IMR-90 (cell line): ENCODE results near the gene MRPL21. TPM values are rescaled to one million over a fixed set of nuclear protein-coding genes. Genes with fewer than 3 reads are reported as not detected.

ENCODE experiments used
- ATAC-seq: fragments of 200-7000 bp; cut with Tn5 transposase; 2 replicates; pipeline ENCODE4 v1.9.1; 2020; ENCODE audit warnings: low read depth, mild to moderate bottlenecking, moderate library complexity
- BruUV-seq: library from RNA; stranded (reverse); fragments of 400-500 nt; replicated peaks from 2 replicates; lab custom pipeline; 2021; lab: Mats Ljungman, UMichigan
- CTCF ChIA-PET: fragments of 300-600 bp; formaldehyde crosslinking; extraction: SDS; loops from one replicate; lab custom pipeline; 2021; ENCODE audit warnings: antibody characterized with exemption; lab: Yijun Ruan, JAX
- POLR2A ChIA-PET: fragments of 300-600 bp; sonication (Branson Sonifier 250); formaldehyde crosslinking; loops from one replicate; lab custom pipeline; 2022; ENCODE audit warnings: antibody characterized with exemption; ENCODE audit not compliant: unreplicated experiment; lab: Charles Lee
- DNase-seq: peaks from one replicate; pipeline ENCODE4 v3.0.0; 2013
- H2AFZ ChIP-seq: replicated peaks from 2 replicates; pipeline ENCODE3; 2013; ENCODE audit warnings: low read length, mild to moderate bottlenecking; ENCODE audit not compliant: poor library complexity
- H2AK5ac ChIP-seq: 2 replicates; pipeline ENCODE4 v1.6.1; 2013; ENCODE audit warnings: low read depth, low read length, inconsistent platforms
- H2AK9ac ChIP-seq: replicated peaks from 2 replicates; pipeline ENCODE3; 2013; ENCODE audit warnings: mild to moderate bottlenecking, low read depth, low read length, moderate library complexity; ENCODE audit not compliant: poor library complexity
- H2BK120ac ChIP-seq: 2 replicates; pipeline ENCODE4 v1.6.1; 2013; ENCODE audit warnings: low read depth, low read length, inconsistent platforms
- H2BK15ac ChIP-seq: 3 replicates; pipeline ENCODE4 v1.6.1; 2013; ENCODE audit warnings: low read depth, low read length, inconsistent platforms
- H2BK20ac ChIP-seq: 2 replicates; pipeline ENCODE4 v1.6.1; 2013; ENCODE audit warnings: low read depth, mild to moderate bottlenecking, inconsistent platforms, low read length, moderate library complexity
- H2BK5ac ChIP-seq: 2 replicates; pipeline ENCODE4 v1.6.1; 2013; ENCODE audit warnings: mild to moderate bottlenecking, low read depth, low read length, inconsistent platforms; ENCODE audit not compliant: poor library complexity, severe bottlenecking
- H3K14ac ChIP-seq: replicated peaks from 2 replicates; pipeline ENCODE4 v1.6.1; 2013; ENCODE audit warnings: low read depth, low read length, inconsistent platforms
- H3K18ac ChIP-seq: 2 replicates; pipeline ENCODE4 v1.6.1; 2013; ENCODE audit warnings: low read depth, low read length, control low read depth
- H3K23ac ChIP-seq: 2 replicates; pipeline ENCODE4 v1.6.1; 2013; ENCODE audit warnings: low read depth, low read length, inconsistent platforms
- H3K27ac ChIP-seq: 2 replicates; pipeline ENCODE4 v1.5.1; 2013; ENCODE audit warnings: mild to moderate bottlenecking, control low read depth, low read length; ENCODE audit not compliant: insufficient read depth
- H3K27me3 ChIP-seq: 2 replicates; pipeline ENCODE4 v1.6.1; 2013; ENCODE audit warnings: low read length; ENCODE audit not compliant: control insufficient read depth, insufficient read depth
- H3K36me3 ChIP-seq: 2 replicates; pipeline ENCODE4 v1.6.1; 2013; ENCODE audit warnings: low read length, mixed read lengths; ENCODE audit not compliant: control insufficient read depth, insufficient read depth
- H3K4ac ChIP-seq: 2 replicates; pipeline ENCODE4 v1.6.1; 2013; ENCODE audit warnings: low read depth, low read length, inconsistent platforms
- H3K4me1 ChIP-seq: 2 replicates; pipeline ENCODE4 v1.6.1; 2013; ENCODE audit warnings: low read length, mixed read lengths; ENCODE audit not compliant: control insufficient read depth, insufficient read depth
- H3K4me2 ChIP-seq: 2 replicates; pipeline ENCODE4 v1.6.1; 2013; ENCODE audit warnings: low read depth, mild to moderate bottlenecking, control low read depth, low read length, moderate library complexity
- H3K4me3 ChIP-seq: 2 replicates; pipeline ENCODE4 v1.5.1; 2013; ENCODE audit warnings: low read depth, mild to moderate bottlenecking, control low read depth, low read length, moderate library complexity; ENCODE audit not compliant: insufficient read depth
- H3K56ac ChIP-seq: 2 replicates; pipeline ENCODE4 v1.6.1; 2013; ENCODE audit warnings: low read length, inconsistent platforms; ENCODE audit not compliant: insufficient read depth; ENCODE audit errors: extremely low read depth
- H3K79me1 ChIP-seq, 2 experiments: 2 replicates each; pipeline ENCODE4 v1.6.1; 2013; ENCODE audit warnings: low read length in 2 of 2, inconsistent platforms in 1 of 2, low read depth in 1 of 2
- H3K9ac ChIP-seq: 2 replicates; pipeline ENCODE4 v1.6.1; 2013; ENCODE audit warnings: low read depth, low read length, control low read depth
- H3K9me1 ChIP-seq: 2 replicates; pipeline ENCODE4 v1.6.1; 2013; ENCODE audit warnings: low read length, inconsistent platforms; ENCODE audit not compliant: insufficient read depth
- H3K9me3 ChIP-seq: 2 replicates; pipeline ENCODE4 v1.6.1; 2013; ENCODE audit warnings: low read length; ENCODE audit not compliant: control insufficient read depth, insufficient read depth
- H4K20me1 ChIP-seq: 2 replicates; pipeline ENCODE4 v1.6.1; 2013; ENCODE audit warnings: low read length, inconsistent platforms; ENCODE audit not compliant: insufficient read depth
- H4K5ac ChIP-seq: 2 replicates; pipeline ENCODE4 v1.6.1; 2013; ENCODE audit warnings: mild to moderate bottlenecking, low read depth, low read length, control low read depth
- H4K8ac ChIP-seq, 2 experiments: 2 replicates each; pipeline ENCODE4 v1.6.1; 2013; ENCODE audit warnings: low read depth in 2 of 2, low read length in 2 of 2, control low read depth in 1 of 2, inconsistent platforms in 1 of 2
- H4K91ac ChIP-seq: 2 replicates; pipeline ENCODE4 v1.6.1; 2013; ENCODE audit warnings: low read depth, low read length, inconsistent platforms; ENCODE audit not compliant: insufficient read depth
- CTCF ChIP-seq: conservative IDR thresholded peaks from 2 replicates; pipeline ENCODE4 v1.5.1; 2012; ENCODE audit warnings: mild to moderate bottlenecking, low read depth, low read length, improper control_type of control experiment
- MAZ ChIP-seq: IDR thresholded peaks from 2 replicates; pipeline ENCODE4 v1.6.1; 2012; ENCODE audit warnings: low read depth, mild to moderate bottlenecking, low read length, improper control_type of control experiment, moderate library complexity, borderline replicate concordance
- MXI1 ChIP-seq: IDR thresholded peaks from 2 replicates; pipeline ENCODE4 v1.6.1; 2012; ENCODE audit warnings: low read depth, mild to moderate bottlenecking, low read length, moderate library complexity, borderline replicate concordance
- RAD21 ChIP-seq: IDR thresholded peaks from 2 replicates; pipeline ENCODE4 v1.6.1; 2012; ENCODE audit warnings: low read length, improper control_type of control experiment
- SMC3 ChIP-seq: fragments of 150-350 bp; IDR thresholded peaks from 2 replicates; pipeline ENCODE4 v1.6.1; 2016; ENCODE audit warnings: low read depth, mild to moderate bottlenecking, antibody characterized with exemption, low read length, moderate library complexity
- USF2 ChIP-seq: fragments of 150-350 bp; IDR thresholded peaks from 2 replicates; pipeline ENCODE4 v1.6.1; 2017; ENCODE audit warnings: mild to moderate bottlenecking, antibody characterized with exemption, low read length, low read depth
- whole genome bisulfite sequencing, 2 experiments: methylation state at CpG; one replicate each; pipeline versions ENCODE4 v1.1.5 to v1.1.7; 2013; ENCODE audit warnings: missing lambda C conversion rate in 2 of 2; ENCODE audit not compliant: insufficient read length in 1 of 2; ENCODE audit errors: extremely low coverage in 2 of 2; 5-methylcytosine and 5-hydroxymethylcytosine counted together
- dilution Hi-C: fragments of 300-500 bp; cut with HindIII; formaldehyde crosslinking; loops from one replicate; pipeline ENCODE4 v1.14.3; 2018; ENCODE audit warnings: low sequenced_read_pairs; ENCODE audit not compliant: unreplicated experiment
- in situ Hi-C: fragments of 300-500 bp; cut with MboI; formaldehyde crosslinking; loops from 3 replicates; pipeline ENCODE4 v1.14.3; 2019; ENCODE audit warnings: low sequenced_read_pairs, inconsistent platforms, mixed read lengths
- intact Hi-C: fragments of 100-400 bp; cut with micrococcal nuclease; formaldehyde crosslinking; loops from 2 replicates; pipeline ENCODE4 v1.10.0; 2022
- polyA plus RNA-seq, 3 experiments: library from polyadenylated mRNA; depleted of rRNA; stranded (reverse); fragments of >200 nt; gene quantifications; 2 replicates each; pipeline ENCODE4 v1.2.3, GENCODE V29; 2012; ENCODE audit warnings: low replicate concordance in 1 of 3
- total RNA-seq: library from RNA; depleted of rRNA; stranded (reverse); fragments of >200 nt; gene quantifications from 2 replicates; pipeline ENCODE4 v1.2.3, GENCODE V29; 2012

MRPL21 gene
- total and polyA plus RNA-seq, 2 of the 4 experiments (the other 2 are of a cell fraction): 19.2 to 26.3 TPM

GRCh38 chr11:68855205-68855981 lies 48.2 kb downstream of the MRPL21 start:
- H2BK5ac ChIP-seq: no peak overlapping the region
- 0% methylated on average over 9 of the region's 62 CpGs; no CpG with 5 or more reads in 1 of the 2 experiments for WGBS, 2 experiments
- peak overlapping the region; percentile 56 for H3K4me2 ChIP-seq
- no peak overlapping the region for H2BK20ac ChIP-seq
- DNase-seq (peak; percentile 55), ATAC-seq (peak; percentile 96)
- peaks cover 2% of the 10 kb centered on the region; the same call in 1 of the 2 replicates for H3K4me1 ChIP-seq
- H3K27me3 ChIP-seq: peaks cover 26% of the 10 kb centered on the region
- H3K18ac ChIP-seq: no peak overlapping the region; the same call in 1 of the 2 replicates
- intact Hi-C loops: no loop called here
- no peak overlapping the region for H2BK15ac ChIP-seq
- no peaks in the 10 kb centered on the region for H3K79me1 ChIP-seq
- H4K91ac ChIP-seq: no peak overlapping the region
- H4K8ac ChIP-seq: peak overlapping the region in 1 of 2 experiments; percentile 69; a peak in 1 of 4 replicates
- H3K23ac ChIP-seq: no peak overlapping the region
- H3K27ac ChIP-seq: no peak overlapping the region
- H3K56ac ChIP-seq: no peak overlapping the region
- no peak overlapping the region for H3K9ac ChIP-seq
- H3K36me3 ChIP-seq: no peaks in the 10 kb centered on the region
- no peaks in the 10 kb centered on the region; the same call in 1 of the 2 replicates for H3K9me3 ChIP-seq
- dilution Hi-C loops: no loop called here
- in situ Hi-C loops: no loop called here
- no TSS peak for BruUV-seq
- H4K20me1 ChIP-seq: no peaks in the 10 kb centered on the region
- ChIA-PET CTCF (interaction anchor here (1.2 kb wide), 1 partner anchor 223 kb away, joined by 3 read pairs; no protein-coding TSS in a partner anchor), POLR2A (interaction anchor here (0.6 kb wide), 1 partner anchor 52 kb away, joined by 4 read pairs; no protein-coding TSS in a partner anchor)
- H2AFZ ChIP-seq: peak overlapping the region; percentile 96
- H3K9me1 ChIP-seq: no peaks in the 10 kb centered on the region
- no peak overlapping the region for H2AK5ac ChIP-seq
- H3K4me3 ChIP-seq: peak overlapping the region; percentile 51
- H2BK120ac ChIP-seq: no peak overlapping the region; the same call in 1 of the 2 replicates
- H2AK9ac ChIP-seq: peak overlapping the region; percentile 47
- TF ChIP-seq MAZ (peak; percentile 51; the same call in 1 of the 2 replicates), USF2 (no peak), MXI1 (no peak), SMC3 (peak; percentile 46), CTCF (peak; percentile 55), RAD21 (peak; percentile 63)
- no peak overlapping the region for H3K14ac ChIP-seq
- H4K5ac ChIP-seq: no peak overlapping the region
- H3K4ac ChIP-seq: no peak overlapping the region
